GM23338 (cell line): ENCODE measurements around the gene ICAM4. TPM values are rescaled to one million over a fixed set of nuclear protein-coding genes. Genes with fewer than 3 reads are reported as not detected.

Experiments used
- ATAC-seq: fragments of 200-7000 bp; cut with Tn5 transposase; 3 replicates; pipeline ENCODE4 v1.9.1; 2020
- DNase-seq: peaks from one replicate; pipeline ENCODE4 v3.0.0-alpha.2; 2015; ENCODE audit warnings: low spot score
- H2AFZ ChIP-seq: fragments of 200-600 bp; sonication (generic); 2 replicates; pipeline ENCODE4 v1.8.0; 2016; ENCODE audit warnings: antibody characterized with exemption, mild to moderate bottlenecking, moderate library complexity
- H3F3A ChIP-seq: fragments of 200-600 bp; sonication (generic); replicated peaks from 2 replicates; pipeline ENCODE4 v1.8.0; 2017; ENCODE audit warnings: antibody characterized with exemption, mixed run types, low read depth
- H3K27ac ChIP-seq: fragments of 200-600 bp; sonication (generic); 2 replicates; pipeline ENCODE4 v1.6.1; 2016; ENCODE audit warnings: low read depth
- H3K27me3 ChIP-seq: fragments of 200-600 bp; sonication (generic); 2 replicates; pipeline ENCODE4 v1.8.0; 2016; ENCODE audit warnings: mild to moderate bottlenecking, mixed run types, moderate library complexity; ENCODE audit not compliant: insufficient read depth
- H3K36me3 ChIP-seq: fragments of 200-600 bp; sonication (generic); 2 replicates; pipeline ENCODE4 v1.8.0; 2016; ENCODE audit warnings: mild to moderate bottlenecking; ENCODE audit not compliant: insufficient read depth
- H3K4me1 ChIP-seq: fragments of 200-600 bp; sonication (generic); 2 replicates; pipeline ENCODE4 v1.8.0; 2016; ENCODE audit warnings: mild to moderate bottlenecking, moderate library complexity; ENCODE audit not compliant: insufficient read depth
- H3K4me2 ChIP-seq: fragments of 200-600 bp; sonication (generic); 2 replicates; pipeline ENCODE4 v1.7.1; 2017; ENCODE audit warnings: mixed run types
- H3K4me3 ChIP-seq: fragments of 200-600 bp; sonication (generic); 2 replicates; pipeline ENCODE4 v1.6.1; 2016; ENCODE audit warnings: mixed run types
- H3K79me2 ChIP-seq: fragments of 200-600 bp; sonication (generic); replicated peaks from 2 replicates; pipeline ENCODE4 v1.8.0; 2017; ENCODE audit warnings: mild to moderate bottlenecking; ENCODE audit not compliant: insufficient read depth
- H3K9me2 ChIP-seq: fragments of 200-600 bp; sonication (generic); 2 replicates; pipeline ENCODE4 v1.8.0; 2017; ENCODE audit not compliant: insufficient read depth
- H4K20me1 ChIP-seq: fragments of 200-600 bp; sonication (generic); replicated peaks from 2 replicates; pipeline ENCODE4 v1.8.0; 2017; ENCODE audit warnings: mild to moderate bottlenecking; ENCODE audit not compliant: insufficient read depth
- H3K27ac Mint-ChIP-seq: 2 replicates; pipeline ENCODE4 v1.8.0; 2020; ENCODE audit warnings: inconsistent platforms, mild to moderate bottlenecking, moderate library complexity, mixed read lengths
- H3K27me3 Mint-ChIP-seq: 3 replicates; pipeline ENCODE4 v1.8.0; 2022; ENCODE audit warnings: low read depth, mild to moderate bottlenecking, moderate library complexity, mixed read lengths, inconsistent platforms; ENCODE audit not compliant: insufficient read depth, poor library complexity
- H3K36me3 Mint-ChIP-seq: 3 replicates; pipeline ENCODE4 v1.8.0; 2021; ENCODE audit warnings: low read depth, mild to moderate bottlenecking, inconsistent platforms, moderate library complexity, mixed read lengths
- H3K4me1 Mint-ChIP-seq: 3 replicates; pipeline ENCODE4 v1.8.0; 2020; ENCODE audit warnings: mild to moderate bottlenecking, inconsistent platforms, mixed read lengths
- H3K4me3 Mint-ChIP-seq: 3 replicates; pipeline ENCODE4 v1.8.0; 2021; ENCODE audit warnings: moderate library complexity, mild to moderate bottlenecking, inconsistent platforms, mixed read lengths
- H3K9me3 Mint-ChIP-seq: 3 replicates; pipeline ENCODE4 v1.8.0; 2020; ENCODE audit warnings: moderate library complexity, mild to moderate bottlenecking, inconsistent platforms, mixed read lengths
- EZH2phosphoT487 ChIP-seq: fragments of 200-600 bp; sonication (generic); IDR thresholded peaks from one replicate; pipeline ENCODE4 v1.8.1; 2018; ENCODE audit warnings: antibody characterized with exemption; ENCODE audit not compliant: unreplicated experiment
- REST ChIP-seq: IDR thresholded peaks from one replicate; pipeline ENCODE4 v1.6.1; 2018; ENCODE audit warnings: antibody characterized with exemption; ENCODE audit not compliant: unreplicated experiment
- polyA plus RNA-seq: library from polyadenylated mRNA; unstranded; fragments of >200 nt; fragmentation: Nextera tagmentation; extraction: Ambion mirVana; gene quantifications from 2 replicates; pipeline ENCODE4 v1.2.1, GENCODE V29; 2016
- total RNA-seq: library from RNA; depleted of rRNA; stranded (reverse); fragments of >200 nt; shearing (Covaris generic); gene quantifications from 2 replicates; pipeline ENCODE4 v1.2.3, GENCODE V29; 2014
- TF ChIP-seq, protein P1 (sequence below): fragments of 250-450 bp; sonication (Bioruptor Pico); IDR thresholded peaks from 2 replicates; pipeline ENCODE4 v1.5.0; 2020; ENCODE audit warnings: mild to moderate bottlenecking, moderate library complexity

The ICAM4 gene
- total and polyA plus RNA-seq, 2 experiments from 2014 or later, result 0.81 to 1.0 TPM

GRCh38 chr19:10327793-10328192 lies 41.0 kb downstream of the ICAM4 start (continued):
- TF ChIP-seq, protein P1, sequence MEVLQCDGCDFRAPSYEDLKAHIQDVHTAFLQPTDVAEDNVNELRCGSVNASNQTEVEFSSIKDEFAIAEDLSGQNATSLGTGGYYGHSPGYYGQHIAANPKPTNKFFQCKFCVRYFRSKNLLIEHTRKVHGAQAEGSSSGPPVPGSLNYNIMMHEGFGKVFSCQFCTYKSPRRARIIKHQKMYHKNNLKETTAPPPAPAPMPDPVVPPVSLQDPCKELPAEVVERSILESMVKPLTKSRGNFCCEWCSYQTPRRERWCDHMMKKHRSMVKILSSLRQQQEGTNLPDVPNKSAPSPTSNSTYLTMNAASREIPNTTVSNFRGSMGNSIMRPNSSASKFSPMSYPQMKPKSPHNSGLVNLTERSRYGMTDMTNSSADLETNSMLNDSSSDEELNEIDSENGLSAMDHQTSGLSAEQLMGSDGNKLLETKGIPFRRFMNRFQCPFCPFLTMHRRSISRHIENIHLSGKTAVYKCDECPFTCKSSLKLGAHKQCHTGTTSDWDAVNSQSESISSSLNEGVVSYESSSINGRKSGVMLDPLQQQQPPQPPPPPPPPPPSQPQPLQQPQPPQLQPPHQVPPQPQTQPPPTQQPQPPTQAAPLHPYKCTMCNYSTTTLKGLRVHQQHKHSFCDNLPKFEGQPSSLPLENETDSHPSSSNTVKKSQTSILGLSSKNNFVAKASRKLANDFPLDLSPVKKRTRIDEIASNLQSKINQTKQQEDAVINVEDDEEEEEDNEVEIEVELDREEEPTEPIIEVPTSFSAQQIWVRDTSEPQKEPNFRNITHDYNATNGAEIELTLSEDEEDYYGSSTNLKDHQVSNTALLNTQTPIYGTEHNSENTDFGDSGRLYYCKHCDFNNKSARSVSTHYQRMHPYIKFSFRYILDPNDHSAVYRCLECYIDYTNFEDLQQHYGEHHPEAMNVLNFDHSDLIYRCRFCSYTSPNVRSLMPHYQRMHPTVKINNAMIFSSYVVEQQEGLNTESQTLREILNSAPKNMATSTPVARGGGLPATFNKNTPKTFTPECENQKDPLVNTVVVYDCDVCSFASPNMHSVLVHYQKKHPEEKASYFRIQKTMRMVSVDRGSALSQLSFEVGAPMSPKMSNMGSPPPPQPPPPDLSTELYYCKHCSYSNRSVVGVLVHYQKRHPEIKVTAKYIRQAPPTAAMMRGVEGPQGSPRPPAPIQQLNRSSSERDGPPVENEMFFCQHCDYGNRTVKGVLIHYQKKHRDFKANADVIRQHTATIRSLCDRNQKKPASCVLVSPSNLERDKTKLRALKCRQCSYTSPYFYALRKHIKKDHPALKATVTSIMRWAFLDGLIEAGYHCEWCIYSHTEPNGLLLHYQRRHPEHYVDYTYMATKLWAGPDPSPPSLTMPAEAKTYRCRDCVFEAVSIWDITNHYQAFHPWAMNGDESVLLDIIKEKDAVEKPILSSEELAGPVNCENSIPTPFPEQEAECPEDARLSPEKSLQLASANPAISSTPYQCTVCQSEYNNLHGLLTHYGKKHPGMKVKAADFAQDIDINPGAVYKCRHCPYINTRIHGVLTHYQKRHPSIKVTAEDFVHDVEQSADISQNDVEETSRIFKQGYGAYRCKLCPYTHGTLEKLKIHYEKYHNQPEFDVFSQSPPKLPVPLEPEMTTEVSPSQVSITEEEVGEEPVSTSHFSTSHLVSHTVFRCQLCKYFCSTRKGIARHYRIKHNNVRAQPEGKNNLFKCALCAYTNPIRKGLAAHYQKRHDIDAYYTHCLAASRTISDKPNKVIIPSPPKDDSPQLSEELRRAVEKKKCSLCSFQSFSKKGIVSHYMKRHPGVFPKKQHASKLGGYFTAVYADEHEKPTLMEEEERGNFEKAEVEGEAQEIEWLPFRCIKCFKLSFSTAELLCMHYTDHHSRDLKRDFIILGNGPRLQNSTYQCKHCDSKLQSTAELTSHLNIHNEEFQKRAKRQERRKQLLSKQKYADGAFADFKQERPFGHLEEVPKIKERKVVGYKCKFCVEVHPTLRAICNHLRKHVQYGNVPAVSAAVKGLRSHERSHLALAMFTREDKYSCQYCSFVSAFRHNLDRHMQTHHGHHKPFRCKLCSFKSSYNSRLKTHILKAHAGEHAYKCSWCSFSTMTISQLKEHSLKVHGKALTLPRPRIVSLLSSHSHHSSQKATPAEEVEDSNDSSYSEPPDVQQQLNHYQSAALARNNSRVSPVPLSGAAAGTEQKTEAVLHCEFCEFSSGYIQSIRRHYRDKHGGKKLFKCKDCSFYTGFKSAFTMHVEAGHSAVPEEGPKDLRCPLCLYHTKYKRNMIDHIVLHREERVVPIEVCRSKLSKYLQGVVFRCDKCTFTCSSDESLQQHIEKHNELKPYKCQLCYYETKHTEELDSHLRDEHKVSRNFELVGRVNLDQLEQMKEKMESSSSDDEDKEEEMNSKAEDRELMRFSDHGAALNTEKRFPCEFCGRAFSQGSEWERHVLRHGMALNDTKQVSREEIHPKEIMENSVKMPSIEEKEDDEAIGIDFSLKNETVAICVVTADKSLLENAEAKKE (CRISPR knock-in tag), result no peak
- no peak for TF ChIP-seq EZH2phosphoT487

DNA sequence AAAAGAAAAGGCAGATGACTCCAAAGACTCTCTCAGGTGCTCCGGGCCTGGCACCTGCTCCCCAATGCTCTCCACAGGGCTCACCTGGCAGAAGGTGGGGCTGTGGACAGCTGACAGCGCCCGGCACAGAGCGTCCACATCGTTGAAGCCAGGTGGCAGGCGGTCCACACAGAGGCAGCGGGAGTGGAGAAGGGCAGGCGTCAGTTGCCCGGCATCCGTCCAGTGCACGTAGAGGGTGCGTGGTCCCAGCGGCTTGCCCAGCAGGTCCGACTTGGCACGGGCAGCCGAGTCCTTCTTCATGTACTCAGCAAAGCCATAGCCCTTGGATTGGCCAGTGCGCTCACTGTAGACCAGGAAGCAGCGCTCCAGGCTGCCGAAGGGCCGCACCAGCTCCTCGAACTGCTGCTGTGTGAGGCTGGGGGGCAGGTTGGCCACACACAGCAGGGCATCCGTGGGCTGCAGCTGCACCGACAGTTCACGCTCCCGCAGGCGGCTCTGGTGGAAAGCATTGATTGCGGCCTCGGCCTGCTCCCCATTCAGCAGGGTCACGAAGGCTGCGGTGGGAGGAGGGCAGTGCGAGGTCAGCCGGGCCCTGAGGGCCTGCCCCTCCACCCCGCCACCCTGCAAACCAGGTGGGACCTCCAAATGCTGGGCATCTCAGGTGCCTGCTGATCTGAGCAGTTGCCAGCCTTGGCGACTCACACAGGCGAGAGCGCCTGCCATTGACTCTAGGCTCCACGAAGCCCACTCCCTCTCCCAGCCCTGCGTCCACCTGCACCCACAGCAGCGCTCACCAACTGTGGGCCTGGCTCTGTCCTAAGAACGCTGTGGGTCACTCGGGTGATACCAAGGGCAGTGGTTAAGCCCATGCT lies 42.0 kb downstream of the ICAM4 start:
- peaks cover 62% of the 10 kb centered on the region for H3K36me3 Mint-ChIP-seq
- H3K27ac Mint-ChIP-seq, result no peak overlapping the region
- Histone ChIP-seq H3K9me2 (no peaks in the 10 kb centered on the region), H3K4me2 (no peak overlapping the region), H3K79me2 (peaks cover 33% of the 10 kb centered on the region), H3F3A (no peaks in the 10 kb centered on the region; the same call in 1 of the 2 replicates), H3K4me1 (0 out of 2 replicates have a peak, but pooled peaks cover 9% of the 10 kb centered on the region), H3K27me3 (no peaks in the 10 kb centered on the region), H3K36me3 (peaks cover 19% of the 10 kb centered on the region; the same call in 1 of the 2 replicates), H2AFZ (no peak overlapping the region), H3K4me3 (no peak overlapping the region), H4K20me1 (peaks cover 27% of the 10 kb centered on the region), H3K27ac (no peak overlapping the region)
- TF ChIP-seq, protein P1 (CRISPR knock-in tag), result no peak
- TF ChIP-seq REST, result no peak
- H3K9me3 Mint-ChIP-seq, result no peaks in the 10 kb centered on the region
- peaks cover 11% of the 10 kb centered on the region for H3K27me3 Mint-ChIP-seq
- peaks cover 6% of the 10 kb centered on the region for H3K4me1 Mint-ChIP-seq
- DNase-seq, result no peak
- ATAC-seq, result no peak
- no peak overlapping the region for H3K4me3 Mint-ChIP-seq
